ENCODE data around the gene ANKFY1. TPM values are rescaled to one million over a fixed set of nuclear protein-coding genes. Genes with fewer than 3 reads are reported as not detected.
A peak's percentile ranks its signal among the peaks of the same experiment; 100 is the strongest.

Gene ANKFY1
- total RNA-seq, 1 experiment from 2014 or later: 46.8 TPM

- TF ChIP-seq ZBTB21 (CRISPR knock-in tag; IDR thresholded peaks at IDR 0.05; ENCODE audit: borderline replicate concordance): no peak
These were observed 74.5 kb downstream of the ANKFY1 start (continued) for GRCh38 chr17:4189280-4189679.

- H3K27ac Mint-ChIP-seq: peak overlapping the region; percentile 63; the same call in 1 of the 2 replicates
- TF ChIP-seq ATF2 (CRISPR knock-in tag; IDR thresholded peaks at IDR 0.05; ENCODE audit: borderline replicate concordance, low read depth) (no peak), ZNF281 (CRISPR knock-in tag; IDR thresholded peaks at IDR 0.05) (no peak), USF1 (CRISPR knock-in tag; IDR thresholded peaks at IDR 0.05) (no peak), IRF2 (CRISPR knock-in tag; IDR thresholded peaks at IDR 0.05; ENCODE audit: borderline replicate concordance, low read depth) (no peak), AFF4 (CRISPR knock-in tag; IDR thresholded peaks at IDR 0.05; ENCODE audit: borderline replicate concordance) (no peak), HMGA2 (CRISPR knock-in tag; IDR thresholded peaks at IDR 0.05) (no peak), ESRRA (CRISPR knock-in tag; IDR thresholded peaks at IDR 0.05; ENCODE audit: borderline replicate concordance) (no peak), IRF1 (CRISPR knock-in tag; IDR thresholded peaks at IDR 0.05) (no peak), MXD4 (CRISPR knock-in tag; IDR thresholded peaks at IDR 0.05; ENCODE audit: borderline replicate concordance) (no peak), USF2 (CRISPR knock-in tag; IDR thresholded peaks at IDR 0.05) (no peak), ZNF138 (CRISPR knock-in tag; conservative IDR thresholded peaks at IDR 0.05) (no peak), MLX (CRISPR knock-in tag; IDR thresholded peaks at IDR 0.05) (no peak), HMGXB4 (CRISPR knock-in tag; IDR thresholded peaks at IDR 0.05) (no peak), AR (CRISPR knock-in tag; IDR thresholded peaks at IDR 0.05) (no peak), MYBL2 (CRISPR knock-in tag; IDR thresholded peaks at IDR 0.05) (no peak), E2F5 (CRISPR knock-in tag; IDR thresholded peaks at IDR 0.05) (no peak)
- ChIA-PET CTCF (interaction anchor here (0.6 to 1.4 kb wide), 3 partner anchors 12 to 218 kb away, joined by 3 to 5 read pairs (median 3); no protein-coding TSS in a partner anchor), POLR2A (no interaction called here)
- H3K27me3 Mint-ChIP-seq (ENCODE audit: low read depth): no peaks in the 10 kb centered on the region
- ATAC-seq: no peak
- peaks cover 5% of the 10 kb centered on the region; the same call in 1 of the 2 replicates for H3K4me1 Mint-ChIP-seq
- no peaks in the 10 kb centered on the region for H3K9me3 Mint-ChIP-seq
- H3K4me3 Mint-ChIP-seq: no peak overlapping the region
- peaks cover 52% of the 10 kb centered on the region for H3K36me3 Mint-ChIP-seq
- DNase-seq (ENCODE audit: low spot score): no peak
These were observed 75.7 kb downstream of the ANKFY1 start for GRCh38 chr17:4188076-4188475.
